Measurements from ENCODE around the gene CTXN1.
A peak's percentile ranks its signal among the peaks of the same experiment; 100 is the strongest.

The CTXN1 gene

GRCh38 chr19:7944177-7944761, 18.3 kb upstream of the CTXN1 start:
- DNase-seq (ENCODE audit: low read depth), result peak; percentile 96
- TF ChIP-seq CTCF (IDR thresholded peaks at IDR 0.05; ENCODE audit: low read length, missing control alignments), result peak; percentile 80
- peak overlapping the region; percentile 96 for H3K4me3 ChIP-seq (replicated peaks; ENCODE audit: low read depth, low read length)

GRCh38 chr19:7943444-7944176, 17.7 kb upstream of the CTXN1 start, which contains the start of gene TIMM44:
TIMM44 (minus strand) TSS chr19:7943666; CDS start chr19:7943651, 15 bp downstream.
- peak; percentile 100 for DNase-seq (ENCODE audit: low read depth)
- TF ChIP-seq CTCF (IDR thresholded peaks at IDR 0.05; ENCODE audit: low read length, missing control alignments), result no peak
- H3K4me3 ChIP-seq (replicated peaks; ENCODE audit: low read depth, low read length), result peak within 1 kb of the TSS; percentile 96

GRCh38 chr19:7942981-7943443, 17.1 kb upstream of the CTXN1 start:
- H3K4me3 ChIP-seq (replicated peaks; ENCODE audit: low read depth, low read length), result peak overlapping the region; percentile 96
- peak; percentile 11 for DNase-seq (ENCODE audit: low read depth)
- no peak for TF ChIP-seq CTCF (IDR thresholded peaks at IDR 0.05; ENCODE audit: low read length, missing control alignments)

- no peak for TF ChIP-seq CTCF (IDR thresholded peaks at IDR 0.05; ENCODE audit: low read length, missing control alignments)
- peak overlapping the region; percentile 96 for H3K4me3 ChIP-seq (replicated peaks; ENCODE audit: low read depth, low read length)
- no peak for DNase-seq (ENCODE audit: low read depth)
Measured at GRCh38 chr19:7941895-7942596, 16.1 kb upstream of the CTXN1 start.

- no peak overlapping the region for H3K4me3 ChIP-seq (replicated peaks; ENCODE audit: low read depth, low read length)
- no peak for TF ChIP-seq CTCF (IDR thresholded peaks at IDR 0.05; ENCODE audit: low read length, missing control alignments)
- DNase-seq (ENCODE audit: low read depth), result no peak
Measured at GRCh38 chr19:7940841-7941240, 14.9 kb upstream of the CTXN1 start.

- no peak for TF ChIP-seq CTCF (IDR thresholded peaks at IDR 0.05; ENCODE audit: low read length, missing control alignments)
- no peak for DNase-seq (ENCODE audit: low read depth)
- no peak overlapping the region for H3K4me3 ChIP-seq (replicated peaks; ENCODE audit: low read depth, low read length)
Measured at GRCh38 chr19:7934766-7935165, 8.8 kb upstream of the CTXN1 start.

Data from fibroblast of pulmonary artery (primary cell).